Measurements from ENCODE around the gene HS6ST3.

GRCh38 chr13:96179309-96179708, 89.4 kb downstream of the HS6ST3 start:
- TF ChIP-seq EZH2 (IDR thresholded peaks at IDR 0.05; ENCODE audit: insufficient read depth, poor library complexity, severe bottlenecking) = no peak
- TF ChIP-seq EZH2phosphoT487 (IDR thresholded peaks at IDR 0.05; ENCODE audit: insufficient read depth, low read depth) = no peak

Measured in GM23248 (cell line).